Measurements from ENCODE around the gene LHX2.

The LHX2 gene

DNA sequence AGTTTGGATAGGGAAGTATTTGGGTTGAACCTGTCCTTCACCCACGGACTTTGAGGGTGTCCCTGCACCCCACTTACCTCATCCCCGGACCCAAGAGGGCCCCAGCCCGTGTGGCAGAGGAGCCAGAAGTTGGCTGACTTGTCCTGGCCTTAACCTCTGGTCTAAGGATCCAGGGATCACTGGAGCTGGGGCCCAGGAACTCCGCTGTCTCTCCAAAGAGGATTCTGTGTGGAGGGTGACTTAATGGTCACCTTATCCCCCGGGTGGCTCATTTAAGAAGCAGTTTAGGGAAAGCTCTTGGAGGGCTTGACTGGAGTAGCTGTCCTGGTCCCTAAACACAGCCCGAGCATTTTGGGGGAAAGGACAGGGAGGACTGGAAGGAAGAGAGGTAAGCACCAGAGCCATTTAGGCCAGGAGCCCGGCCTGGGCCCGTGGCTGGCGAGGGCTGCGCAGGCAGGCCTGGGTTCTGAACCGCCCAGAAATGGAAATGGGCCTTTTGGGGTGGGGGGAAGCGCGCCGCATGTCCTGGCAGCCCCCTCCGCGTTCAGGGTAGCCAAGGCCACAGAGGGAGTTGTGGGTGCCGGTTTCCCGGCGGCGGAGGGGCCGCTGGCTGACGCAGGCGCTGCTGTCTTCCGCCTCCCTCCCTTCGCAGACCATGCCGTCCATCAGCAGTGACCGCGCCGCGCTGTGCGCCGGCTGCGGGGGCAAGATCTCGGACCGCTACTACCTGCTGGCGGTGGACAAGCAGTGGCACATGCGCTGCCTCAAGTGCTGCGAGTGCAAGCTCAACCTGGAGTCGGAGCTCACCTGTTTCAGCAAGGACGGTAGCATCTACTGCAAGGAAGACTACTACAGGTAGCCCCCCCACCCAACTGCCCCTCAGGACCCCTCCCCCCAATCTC lies 2.0 kb downstream of the LHX2 start:
- DNase-seq (ENCODE audit: low spot score), result no peak

DNA sequence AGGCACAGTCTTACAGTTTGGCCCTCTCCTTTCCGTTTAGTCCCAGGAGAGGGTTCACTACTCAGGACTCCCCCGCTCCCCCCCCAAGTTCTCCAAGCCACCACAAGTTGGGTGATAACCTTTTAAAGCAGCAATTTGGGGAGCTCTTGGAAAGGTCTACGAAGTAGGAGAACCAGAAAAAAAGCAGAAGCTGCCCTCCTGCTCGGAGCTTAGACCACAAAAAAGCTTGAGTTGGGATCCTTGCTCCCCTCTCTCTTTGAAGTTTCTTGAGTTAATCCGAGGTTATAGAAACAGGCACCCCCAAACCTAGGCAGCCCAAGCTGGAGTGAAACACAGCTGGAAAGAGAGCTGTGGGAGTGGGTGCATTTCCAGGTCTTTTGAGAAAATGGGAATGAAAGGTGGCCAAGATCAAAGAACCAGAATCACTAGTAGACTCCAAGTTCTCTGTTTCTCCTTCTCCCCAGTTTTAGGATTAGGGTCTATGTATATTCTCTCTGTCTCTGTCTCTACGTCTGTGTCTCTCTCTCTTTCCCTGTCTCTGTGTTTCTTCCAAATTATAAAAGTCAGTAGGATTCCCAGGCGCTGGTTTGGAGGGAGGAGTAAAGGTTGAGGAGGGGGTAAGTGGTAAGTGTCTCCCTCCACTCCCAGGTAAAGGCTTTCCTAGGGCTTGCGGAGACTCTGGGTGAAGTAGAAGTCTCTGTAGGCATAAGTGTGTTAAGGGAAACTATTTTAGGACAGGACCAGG lies 2.8 kb downstream of the LHX2 start:
- DNase-seq (ENCODE audit: low spot score), result no peak

DNA sequence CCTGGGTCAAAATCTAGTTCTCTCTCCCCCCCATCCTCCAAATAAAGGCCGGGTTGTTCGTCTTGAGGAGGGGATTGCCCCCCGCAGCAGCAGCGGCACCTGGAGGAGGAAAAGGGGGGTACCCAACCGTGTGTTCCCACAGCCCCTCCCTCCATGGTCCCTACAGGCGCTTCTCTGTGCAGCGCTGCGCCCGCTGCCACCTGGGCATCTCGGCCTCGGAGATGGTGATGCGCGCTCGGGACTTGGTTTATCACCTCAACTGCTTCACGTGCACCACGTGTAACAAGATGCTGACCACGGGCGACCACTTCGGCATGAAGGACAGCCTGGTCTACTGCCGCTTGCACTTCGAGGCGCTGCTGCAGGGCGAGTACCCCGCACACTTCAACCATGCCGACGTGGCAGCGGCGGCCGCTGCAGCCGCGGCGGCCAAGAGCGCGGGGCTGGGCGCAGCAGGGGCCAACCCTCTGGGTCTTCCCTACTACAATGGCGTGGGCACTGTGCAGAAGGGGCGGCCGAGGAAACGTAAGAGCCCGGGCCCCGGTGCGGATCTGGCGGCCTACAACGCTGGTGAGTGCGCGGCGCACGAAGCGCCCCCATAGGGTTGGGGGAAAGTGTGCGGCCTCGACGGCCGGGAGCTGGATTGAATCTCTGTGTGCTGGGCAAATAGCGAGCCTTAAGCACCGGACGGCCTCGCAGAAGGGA lies 3.5 kb downstream of the LHX2 start:
- DNase-seq (ENCODE audit: low spot score), result no peak

DNA sequence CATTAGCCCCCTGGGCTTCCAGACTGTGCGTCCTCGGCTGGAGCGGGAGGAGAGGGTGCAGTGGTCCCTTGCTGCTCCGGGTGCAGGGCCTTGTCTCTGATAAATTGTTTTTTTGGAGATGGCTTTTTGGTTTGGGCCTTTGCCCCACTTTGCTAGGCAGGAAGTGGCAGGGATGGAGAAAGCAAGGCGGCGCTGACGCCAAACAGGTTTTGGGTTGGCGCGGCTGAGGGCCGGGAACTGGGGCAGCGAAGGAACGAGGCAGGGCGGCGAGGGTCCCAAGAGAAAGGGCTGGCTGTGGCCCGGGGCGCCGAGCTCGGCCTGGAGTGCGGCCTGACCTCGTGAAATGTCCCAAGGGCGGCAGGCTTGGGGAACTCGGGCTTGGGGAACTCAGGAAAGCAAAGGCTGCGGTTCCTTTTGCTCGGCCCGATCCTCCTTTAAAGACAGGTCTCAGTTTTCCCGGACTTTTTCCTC lies 4.1 kb downstream of the LHX2 start:
- no peak for DNase-seq (ENCODE audit: low spot score)

DNA sequence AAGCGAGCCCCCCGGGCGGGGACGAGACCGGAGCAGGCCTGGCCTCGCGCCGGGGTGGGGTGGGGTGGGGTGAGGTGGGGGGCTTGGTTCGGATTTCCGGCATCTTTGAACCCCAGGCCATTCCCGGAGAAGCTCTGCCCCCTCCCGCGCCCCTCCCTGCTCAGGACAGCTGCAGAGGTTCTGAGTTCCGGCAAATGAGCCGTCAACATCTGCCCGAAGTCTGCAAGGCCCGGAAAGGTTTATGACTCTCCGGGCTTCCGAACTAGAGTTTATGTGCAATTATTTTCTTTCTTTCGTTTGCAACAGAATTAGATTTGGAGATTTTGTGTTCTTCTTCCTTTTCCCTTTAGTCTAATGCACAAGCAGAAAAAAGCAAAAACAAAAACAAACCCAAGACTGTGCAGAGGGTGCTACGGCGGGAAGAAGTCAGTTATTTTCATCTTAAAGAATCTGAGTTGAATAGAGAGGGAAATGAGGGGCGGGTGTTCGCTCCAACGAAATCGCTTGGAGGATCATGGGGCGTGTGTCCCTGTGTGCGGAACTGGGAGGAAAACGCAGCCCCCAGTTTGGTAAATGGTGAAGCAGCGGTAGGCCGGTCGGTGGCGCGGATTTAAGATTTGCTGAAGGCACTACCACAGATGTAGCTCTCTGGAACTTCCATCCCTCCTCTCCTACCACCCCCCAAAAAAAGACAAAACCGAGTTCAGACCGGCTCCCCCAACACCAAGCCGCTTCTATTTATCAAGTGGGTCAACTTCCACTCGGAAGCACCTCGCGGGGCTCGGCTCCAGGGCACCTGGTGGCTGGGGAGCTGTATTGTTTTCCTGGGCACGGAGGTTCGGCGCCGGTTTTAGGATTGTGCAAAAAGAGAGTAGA lies 4.8 kb downstream of the LHX2 start:
- DNase-seq (ENCODE audit: low spot score), result no peak

DNA sequence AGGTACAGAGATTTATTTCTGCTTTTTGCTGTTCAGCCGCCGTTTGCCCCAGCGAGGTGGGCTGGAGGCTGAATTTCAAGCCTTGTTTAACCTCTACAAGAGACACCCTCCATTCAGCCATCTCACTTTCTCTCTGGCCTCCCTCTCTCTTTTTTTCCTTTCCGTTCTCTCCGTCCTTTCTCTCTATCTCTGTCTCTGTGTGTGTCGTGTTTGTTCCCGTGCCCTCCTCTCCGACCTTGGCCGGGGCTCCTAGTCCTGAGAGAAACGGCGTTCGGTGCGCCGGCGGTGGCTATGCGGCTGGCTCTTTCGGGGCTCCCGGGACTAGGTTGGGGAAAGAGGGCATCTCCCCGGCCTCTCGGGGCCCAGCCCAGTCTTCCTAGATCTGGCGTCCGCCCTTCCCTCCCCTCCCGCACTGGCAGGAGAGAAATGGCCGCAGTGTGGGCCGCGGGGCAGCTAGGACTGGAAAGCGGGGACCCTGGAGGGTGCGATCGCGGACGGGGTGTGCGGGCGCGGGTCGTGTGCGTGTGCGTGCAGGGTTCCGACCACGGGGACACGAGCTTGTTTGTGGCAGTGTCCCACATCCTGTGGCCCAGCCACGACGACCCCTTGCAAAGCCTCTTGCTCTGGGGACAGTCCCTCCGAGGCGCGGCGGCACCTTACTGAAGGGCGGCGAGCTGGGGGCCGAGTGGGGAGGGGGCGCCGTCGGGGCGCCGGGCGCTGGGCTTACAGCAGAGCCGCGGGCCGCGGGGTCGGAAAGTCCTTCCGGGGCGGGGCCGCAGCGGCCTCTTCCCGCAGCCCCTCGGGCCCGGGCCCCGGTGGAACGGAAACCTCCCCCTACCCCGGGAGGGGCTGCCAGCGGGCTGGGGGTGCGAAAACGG lies 5.7 kb downstream of the LHX2 start:
- no peak for DNase-seq (ENCODE audit: low spot score)

DNA sequence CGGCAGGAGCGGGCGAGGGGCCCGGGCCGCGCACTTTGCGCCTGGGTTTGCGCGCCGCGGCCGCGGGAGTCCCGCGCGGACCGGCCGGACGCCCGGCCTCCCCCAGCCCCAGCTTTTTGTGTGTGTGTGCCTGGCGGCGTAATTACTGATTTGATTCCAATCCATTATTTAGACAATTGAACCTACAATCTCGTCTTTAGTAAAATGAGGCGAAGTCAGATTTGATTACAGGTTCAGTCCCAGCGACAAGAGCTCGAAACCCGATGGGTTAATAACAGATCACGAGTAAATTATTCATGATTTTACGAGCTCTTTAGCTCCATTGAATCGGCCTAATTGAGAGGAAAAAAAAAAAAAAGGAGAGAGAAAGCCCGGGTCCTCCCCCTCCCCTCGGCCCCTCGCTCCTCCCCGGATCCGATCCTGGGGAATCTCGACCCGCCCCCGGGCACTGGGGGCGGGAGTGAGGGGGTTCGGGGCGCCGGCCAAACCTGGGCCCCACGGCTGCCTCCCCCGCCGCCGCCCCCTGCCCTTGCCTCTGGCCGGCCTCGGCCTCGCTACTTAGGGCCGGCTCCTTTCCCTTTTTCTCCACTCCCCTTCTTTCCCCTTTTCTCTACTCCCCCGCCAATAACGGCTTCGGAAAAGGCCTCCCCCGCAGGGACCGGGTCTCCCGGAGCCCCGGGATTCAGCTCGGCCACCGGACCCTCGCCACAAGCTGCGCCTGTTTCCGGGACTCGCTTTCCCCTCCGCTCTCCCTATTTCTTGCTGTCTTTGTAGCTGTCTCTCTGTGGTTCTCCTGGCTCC lies 6.6 kb downstream of the LHX2 start:
- no peak for DNase-seq (ENCODE audit: low spot score)

DNA sequence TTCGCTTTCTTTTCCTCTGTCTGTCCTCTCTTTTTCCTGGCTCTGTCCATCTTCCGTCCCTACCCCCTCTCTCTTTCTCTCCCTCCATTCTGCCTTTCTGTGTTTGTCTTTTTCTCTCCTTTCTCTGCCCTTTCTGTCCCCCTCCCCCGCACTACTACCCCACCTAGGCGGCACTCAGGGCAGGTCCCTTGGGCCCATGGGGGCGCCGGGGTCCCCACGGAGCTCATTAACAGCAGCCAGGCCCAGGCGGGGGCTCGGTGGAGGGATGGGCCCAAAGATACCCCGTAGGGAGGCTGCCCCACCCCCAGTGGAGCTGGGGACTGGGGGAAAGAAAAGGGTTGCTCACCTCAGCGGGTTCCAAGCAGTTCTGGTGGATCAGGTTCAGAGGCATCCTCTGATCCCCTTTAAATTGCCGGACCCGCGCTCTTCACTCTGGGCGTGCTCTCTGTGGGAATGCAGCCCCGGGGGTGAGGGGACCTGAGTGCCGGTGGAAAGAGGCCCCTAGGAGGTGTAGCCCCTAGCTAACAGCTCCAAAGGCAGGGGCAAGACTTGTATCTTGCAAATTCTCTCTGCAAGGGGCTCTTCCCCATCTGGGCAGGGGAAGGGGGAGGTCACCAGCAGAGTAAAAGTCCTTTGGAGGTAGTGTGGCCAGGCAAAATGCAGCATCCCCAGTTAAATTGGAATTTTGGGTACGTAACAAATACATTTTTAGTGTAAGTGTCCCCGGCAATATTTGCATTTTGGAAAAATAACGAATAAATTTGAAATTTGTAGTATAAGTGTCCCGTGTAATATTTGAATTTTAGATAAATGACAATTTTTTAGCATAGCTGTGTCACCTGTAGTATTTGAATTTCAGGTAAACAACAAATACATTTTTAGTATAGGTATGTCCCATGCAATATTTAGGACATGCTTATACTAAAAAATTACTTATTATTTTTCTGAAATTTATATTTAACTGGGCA lies 7.4 kb downstream of the LHX2 start:
- no peak for DNase-seq (ENCODE audit: low spot score)

DNA sequence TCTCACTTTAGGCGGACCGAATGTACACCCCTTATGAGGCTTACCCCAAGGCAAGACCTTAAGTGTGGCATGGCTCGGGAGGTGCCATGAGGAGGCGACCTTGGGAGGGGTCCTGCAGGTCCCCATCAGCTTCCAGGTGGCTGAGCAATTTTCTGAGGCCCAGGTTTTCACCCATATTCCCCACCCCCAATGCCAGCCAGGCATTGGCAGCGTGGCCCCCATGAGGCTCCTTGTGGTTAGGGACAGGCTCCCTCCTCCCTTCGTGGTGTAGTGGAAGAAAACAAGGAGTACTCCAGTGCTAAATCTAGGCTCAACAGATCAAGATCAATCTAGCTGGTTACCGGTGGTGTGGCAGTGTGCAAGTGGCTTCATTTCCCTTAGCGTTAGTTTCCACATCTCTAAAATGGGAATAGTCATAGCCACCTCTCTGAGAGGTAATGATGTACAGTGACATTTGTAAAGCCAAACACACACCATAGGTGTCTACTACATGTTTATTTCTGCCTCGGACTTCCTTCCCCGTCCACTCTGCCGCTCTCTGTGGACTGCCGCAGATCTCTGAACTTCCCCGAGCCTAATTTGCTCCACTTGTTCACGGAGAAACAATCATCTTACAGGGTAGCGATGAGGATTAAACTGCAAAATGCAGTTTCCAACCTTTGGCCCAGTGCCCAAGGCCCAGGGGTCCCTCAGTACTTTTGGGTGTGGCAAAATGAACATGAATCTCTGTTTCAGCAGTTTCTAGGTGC lies 8.4 kb downstream of the LHX2 start:
- no peak for DNase-seq (ENCODE audit: low spot score)

DNA sequence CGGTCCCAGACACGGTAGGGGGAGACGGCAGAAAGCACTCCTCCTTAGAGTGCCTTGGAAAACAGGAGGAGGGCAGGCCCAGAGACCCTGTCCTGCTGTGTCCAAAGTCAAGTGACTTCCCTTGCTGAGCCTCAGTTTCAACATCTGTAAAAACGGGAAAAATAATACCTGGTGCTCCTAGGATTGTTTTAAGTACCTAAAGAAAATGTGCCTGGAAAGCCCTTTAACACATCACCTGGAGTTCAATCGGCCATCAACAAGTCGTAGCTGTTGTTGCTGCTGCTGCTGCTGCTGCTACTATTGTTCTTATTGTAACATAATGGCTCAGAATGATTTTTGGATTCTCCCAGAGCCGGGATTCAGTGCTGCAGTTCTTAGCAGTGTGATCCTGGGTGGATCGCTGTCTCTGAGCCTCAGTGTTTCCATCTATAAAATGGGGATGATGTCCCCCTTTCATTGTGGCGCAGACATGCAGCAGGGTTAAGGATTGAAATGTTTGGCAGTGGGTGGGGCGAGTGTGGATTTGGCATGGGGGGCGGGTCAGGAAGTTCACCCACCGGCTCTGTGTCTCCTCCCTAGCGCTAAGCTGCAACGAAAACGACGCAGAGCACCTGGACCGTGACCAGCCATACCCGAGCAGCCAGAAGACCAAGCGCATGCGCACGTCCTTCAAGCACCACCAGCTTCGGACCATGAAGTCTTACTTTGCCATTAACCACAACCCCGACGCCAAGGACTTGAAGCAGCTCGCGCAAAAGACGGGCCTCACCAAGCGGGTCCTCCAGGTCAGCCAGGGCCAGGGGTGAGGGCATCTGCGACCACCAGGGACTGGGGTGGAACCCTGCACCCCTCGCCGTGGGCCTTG lies 9.2 kb downstream of the LHX2 start:
- DNase-seq (ENCODE audit: low spot score), result no peak

DNA sequence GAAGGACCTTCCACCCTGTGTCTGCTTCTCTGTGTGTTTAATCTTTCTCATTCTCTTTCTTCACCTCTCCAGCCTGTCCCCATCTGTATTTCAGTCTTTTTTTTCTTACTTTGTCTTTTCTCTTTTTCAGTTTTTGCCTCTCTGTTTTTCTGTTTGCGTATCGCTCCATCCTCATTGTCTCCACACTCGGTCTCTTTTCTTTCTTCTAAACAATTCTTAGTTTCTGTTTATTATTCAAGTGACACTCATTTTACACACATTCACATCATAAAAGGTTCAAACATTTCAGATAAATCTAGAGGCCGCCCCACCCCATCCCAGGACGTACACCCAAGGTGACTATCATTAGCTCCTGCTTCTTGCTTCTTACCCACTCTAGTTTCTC lies 9.8 kb downstream of the LHX2 start:
- no peak for DNase-seq (ENCODE audit: low spot score)

DNA sequence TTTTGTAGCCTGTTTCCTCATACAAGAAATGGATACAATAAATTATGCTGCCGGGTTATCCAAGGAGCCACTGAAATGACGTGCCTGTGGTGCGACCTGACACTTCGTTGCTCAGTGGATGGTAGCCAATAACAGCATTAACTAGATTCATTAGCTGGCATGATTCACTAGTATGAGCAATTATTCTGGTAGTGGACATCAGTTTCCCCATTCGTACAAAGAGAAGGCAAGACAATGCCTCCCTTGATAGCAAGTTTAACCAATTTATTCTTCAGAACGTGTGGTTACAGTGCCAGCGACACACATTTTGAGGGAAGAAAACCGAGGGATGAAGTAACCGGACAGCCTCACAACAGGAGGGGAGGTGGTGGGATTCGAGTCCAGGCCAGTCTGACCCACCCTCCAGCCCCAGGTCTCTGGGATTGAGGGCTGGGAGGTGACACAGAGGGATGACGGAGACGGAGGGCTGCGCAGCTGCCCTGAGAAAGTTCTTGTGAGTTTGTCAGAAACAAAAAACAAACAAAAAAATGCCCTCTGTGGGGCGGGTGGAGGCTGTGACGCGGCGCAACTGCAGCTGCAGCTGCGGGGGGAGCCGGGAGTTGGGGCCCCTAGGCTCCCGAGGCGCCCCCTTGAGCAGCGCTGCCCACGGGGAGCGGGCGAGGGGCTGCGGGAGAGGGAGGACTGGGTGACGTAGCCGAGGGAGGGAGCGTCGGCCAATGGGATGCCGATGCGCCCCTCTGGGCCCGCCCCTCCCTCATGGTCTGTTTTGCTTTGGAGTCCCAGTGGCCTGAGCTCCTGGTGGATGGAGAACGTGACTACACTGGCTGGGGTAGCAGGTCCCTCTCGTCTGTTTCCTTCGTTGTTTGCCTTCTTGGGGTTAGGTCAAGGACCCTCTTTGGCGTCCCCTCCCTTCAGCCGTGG lies 10.9 kb downstream of the LHX2 start:
- DNase-seq (ENCODE audit: low spot score), result no peak

DNA sequence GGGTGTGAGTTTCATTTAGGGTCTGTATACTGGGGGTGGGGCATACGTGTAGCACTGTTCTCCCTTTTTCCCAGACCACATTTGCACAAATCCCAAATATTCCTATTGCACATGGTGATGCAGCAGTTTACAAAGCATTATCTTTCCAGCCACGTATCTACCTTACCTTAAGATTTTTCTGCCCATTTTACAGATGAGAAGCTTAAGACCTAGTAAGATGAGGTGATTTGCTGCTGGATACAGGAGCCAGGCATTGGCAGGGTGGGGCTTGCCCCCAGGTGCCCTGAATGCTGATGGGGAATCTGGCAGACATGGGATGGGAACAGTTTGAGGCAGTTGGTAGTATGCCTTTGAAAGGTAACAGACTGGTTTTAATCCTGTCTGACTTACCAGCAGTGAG lies 12.5 kb downstream of the LHX2 start:
- DNase-seq (ENCODE audit: low spot score), result no peak

DNA sequence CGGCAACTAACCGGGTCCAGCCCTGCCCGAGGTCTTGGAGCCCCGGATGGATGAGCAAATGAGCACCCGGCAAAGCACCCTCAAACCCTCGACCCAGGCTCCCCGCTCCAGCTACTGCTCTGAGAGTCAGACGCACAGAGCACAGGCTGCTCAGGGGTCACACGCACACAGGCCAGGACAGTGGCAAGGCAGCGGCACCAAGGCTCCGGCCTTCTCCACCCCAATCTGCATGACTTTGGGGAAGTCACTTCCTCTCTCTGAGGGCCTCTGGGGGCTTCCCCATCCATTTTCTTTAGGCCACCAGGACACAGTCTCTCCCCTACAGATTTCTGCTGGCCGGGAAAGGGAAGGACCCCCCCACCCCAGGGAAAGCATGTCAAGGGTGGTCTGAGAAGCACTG lies 18.0 kb downstream of the LHX2 start:
- no peak for DNase-seq (ENCODE audit: low spot score)

DNA sequence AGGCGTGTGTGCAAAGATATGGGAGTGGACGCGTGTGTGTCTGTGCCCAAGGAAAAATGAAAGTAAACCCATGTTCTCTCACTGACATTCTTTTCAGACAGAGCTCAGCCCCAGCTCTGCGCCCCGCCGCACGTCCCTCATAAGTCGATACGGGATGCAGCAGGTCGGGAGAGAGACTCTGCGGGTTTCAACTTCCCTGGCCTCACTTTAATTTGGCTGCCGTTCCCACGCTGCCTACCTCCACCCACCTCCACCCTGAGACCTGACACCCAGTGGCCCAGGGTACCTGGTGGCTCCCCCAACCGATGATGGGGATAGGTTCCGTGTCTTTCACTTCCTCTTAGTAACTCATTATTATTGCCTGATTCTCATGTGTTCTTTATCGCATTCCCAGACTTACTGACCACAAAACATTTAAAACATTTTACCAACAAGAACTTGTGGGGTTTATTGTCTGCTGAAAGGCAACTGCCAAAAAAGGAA lies 19.4 kb downstream of the LHX2 start:
- DNase-seq (ENCODE audit: low spot score), result peak; percentile 39

DNA sequence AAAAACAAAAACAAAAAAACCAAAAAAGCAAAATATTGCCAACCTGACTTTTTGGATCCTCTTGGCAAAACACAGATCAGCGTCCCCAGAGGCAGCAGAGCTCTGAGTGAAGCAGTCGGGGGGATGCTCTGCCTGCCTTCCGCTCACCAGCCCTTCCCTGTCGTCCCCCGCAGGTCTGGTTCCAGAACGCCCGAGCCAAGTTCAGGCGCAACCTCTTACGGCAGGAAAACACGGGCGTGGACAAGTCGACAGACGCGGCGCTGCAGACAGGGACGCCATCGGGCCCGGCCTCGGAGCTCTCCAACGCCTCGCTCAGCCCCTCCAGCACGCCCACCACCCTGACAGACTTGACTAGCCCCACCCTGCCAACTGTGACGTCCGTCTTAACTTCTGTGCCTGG lies 20.7 kb downstream of the LHX2 start:
- DNase-seq (ENCODE audit: low spot score), result no peak
